GM21390 (cell line): Measurements from ENCODE around the gene THADA.

Experiments used
- ATAC-seq: cut with Tn5 transposase; IDR thresholded peaks from one replicate; pipeline ENCODE4 v1.9.1; 2021; ENCODE audit not compliant: unreplicated experiment

Gene THADA

DNA sequence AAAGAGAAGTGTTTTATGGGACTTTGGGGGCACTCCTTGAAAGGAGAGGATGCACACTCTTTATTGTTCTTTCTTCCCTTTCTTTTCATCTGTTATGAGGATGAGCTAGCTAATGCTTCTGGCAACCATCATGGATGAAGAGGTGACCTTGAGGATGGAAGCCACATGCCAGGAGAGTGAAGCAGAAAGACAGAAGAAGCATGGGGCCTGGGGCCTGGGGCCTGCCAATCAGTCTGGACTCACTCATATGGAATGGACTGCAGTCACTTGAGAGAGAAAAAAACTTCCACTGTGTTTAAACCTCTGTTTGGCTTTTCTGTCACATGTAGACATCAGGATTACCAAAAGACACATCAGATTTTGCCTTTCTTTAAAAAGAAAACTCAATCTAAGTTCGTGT, 333.6 kb downstream of the THADA start:
- ATAC-seq = no peak

GRCh38 chr2:43259512-43259911, 336.3 kb downstream of the THADA start:
- no peak for ATAC-seq

DNA sequence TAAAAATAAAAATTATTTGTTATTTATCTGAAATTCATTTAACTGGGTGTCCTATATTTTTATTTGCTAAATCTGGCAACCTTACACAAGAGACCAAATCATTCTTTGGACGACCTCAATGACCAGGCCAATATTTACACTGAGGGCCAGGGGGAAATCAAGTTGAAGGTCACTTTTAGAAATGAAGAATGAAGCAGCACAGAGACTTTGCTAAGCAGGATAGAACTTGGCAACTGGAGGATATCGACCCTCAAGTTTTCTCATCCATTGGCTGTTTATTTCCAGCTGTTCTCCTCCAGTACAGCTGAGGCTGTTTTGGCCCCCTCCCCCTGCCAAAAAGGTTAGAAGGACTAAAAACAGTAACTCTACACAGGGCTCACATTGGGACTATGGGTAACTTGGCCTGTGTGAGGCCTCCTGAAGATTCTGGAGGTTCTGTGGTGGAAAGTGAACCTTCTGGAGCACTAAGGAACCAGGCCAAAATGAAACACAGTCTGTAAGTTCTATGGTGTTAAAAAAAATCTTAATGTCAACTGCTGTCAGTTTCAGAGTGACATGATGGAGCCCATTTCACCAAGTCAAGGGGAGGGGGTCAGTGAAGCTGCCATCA, 337.2 kb downstream of the THADA start:
- no peak for ATAC-seq

- no peak for ATAC-seq
These were observed 340.4 kb downstream of the THADA start for GRCh38 chr2:43255296-43255910.

- no peak for ATAC-seq
These were observed 341.5 kb downstream of the THADA start for GRCh38 chr2:43254331-43254730.

DNA sequence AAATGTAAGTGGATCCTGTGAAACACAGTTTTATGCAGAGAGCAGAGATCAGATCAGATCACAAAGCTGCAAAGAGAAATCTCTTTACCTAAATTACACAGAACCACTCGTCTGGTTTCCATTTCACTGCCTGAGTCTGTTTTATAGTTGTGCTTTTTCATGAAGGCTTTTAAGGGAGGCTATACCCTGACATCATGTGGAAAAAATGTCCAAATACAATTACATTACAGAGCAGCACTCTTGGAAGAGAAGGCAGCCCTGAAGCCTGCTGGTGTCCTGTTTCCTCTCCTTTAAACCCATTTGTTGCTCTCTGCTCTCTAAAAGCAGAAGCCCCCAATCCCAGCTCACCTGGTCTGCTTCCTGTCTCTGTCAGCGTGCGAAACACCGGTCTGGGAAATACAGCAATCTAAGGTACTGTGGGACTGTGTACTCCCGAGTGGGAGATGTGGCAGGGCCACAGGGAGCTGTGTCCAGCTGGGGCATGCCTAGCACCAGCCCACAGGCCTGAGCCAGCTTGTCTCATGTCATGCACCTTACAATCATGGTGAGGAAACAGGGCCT, 344.6 kb downstream of the THADA start:
- ATAC-seq = no peak

- no peak for ATAC-seq
These were observed 345.8 kb downstream of the THADA start for GRCh38 chr2:43250015-43250414.

DNA sequence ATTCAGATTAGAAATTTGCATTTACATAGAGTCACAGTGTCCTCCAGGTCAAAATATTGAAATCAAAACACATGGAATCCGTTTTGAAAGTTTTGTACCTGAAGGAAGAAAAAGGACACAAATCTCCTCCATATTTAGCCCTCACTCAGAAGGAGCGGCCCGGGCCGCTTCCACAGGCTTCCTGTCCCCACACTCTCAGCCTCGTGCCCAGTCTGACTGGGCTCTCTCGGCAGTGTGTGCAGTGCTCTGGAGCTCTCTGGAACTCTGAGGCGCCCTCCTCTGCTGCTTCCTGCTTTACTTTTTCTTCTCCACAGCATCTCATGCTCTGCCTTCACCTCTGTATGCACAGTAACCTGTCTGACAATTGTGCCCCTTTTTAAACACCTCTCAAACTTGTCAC, 347.2 kb downstream of the THADA start:
- no peak for ATAC-seq

- no peak for ATAC-seq
These were observed 349.2 kb downstream of the THADA start for GRCh38 chr2:43246641-43247040.

- no peak for ATAC-seq
These were observed 354.3 kb downstream of the THADA start for GRCh38 chr2:43241558-43241957.

- ATAC-seq = no peak
These were observed 355.1 kb downstream of the THADA start for GRCh38 chr2:43240766-43241150.

GRCh38 chr2:43239981-43240765, 355.7 kb downstream of the THADA start:
- peak; percentile 70 for ATAC-seq

- no peak for ATAC-seq
These were observed 357.0 kb downstream of the THADA start for GRCh38 chr2:43238813-43239212.

GRCh38 chr2:43238176-43238575, 357.7 kb downstream of the THADA start:
- ATAC-seq = no peak

- ATAC-seq = no peak
These were observed 362.3 kb downstream of the THADA start for GRCh38 chr2:43233218-43234212.

- ATAC-seq = no peak
These were observed 364.6 kb downstream of the THADA start for GRCh38 chr2:43230951-43231827.

DNA sequence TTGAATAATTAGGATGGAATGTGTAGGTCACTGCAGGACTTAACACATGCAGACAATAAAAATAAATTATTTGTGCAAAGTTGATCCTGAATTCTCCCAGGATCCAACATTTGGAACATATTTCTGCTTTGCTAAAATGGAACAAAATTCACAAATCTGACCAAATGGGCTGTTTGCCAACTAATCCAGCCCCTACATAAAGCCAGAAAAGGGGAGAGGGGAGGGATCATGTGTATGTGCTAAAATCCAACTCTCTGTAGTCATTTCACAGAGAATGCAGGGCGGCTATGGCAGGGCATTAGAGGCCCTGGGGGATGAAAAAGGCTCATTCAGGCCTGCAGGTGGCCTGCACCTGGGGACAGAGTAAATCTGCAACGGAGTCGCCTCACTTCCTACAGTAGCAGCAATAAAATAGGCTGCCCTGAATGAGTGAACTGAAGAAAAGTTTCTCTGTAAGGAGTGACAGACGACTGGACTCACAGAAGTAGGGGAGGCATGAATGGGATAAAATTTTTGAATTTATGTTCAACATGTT, 365.4 kb downstream of the THADA start:
- no peak for ATAC-seq

- no peak for ATAC-seq
These were observed 366.8 kb downstream of the THADA start for GRCh38 chr2:43228756-43229659.
